MM.1S (cell line): ENCODE results near the gene SNTG2.

ENCODE experiments used
- DNase-seq: peaks from one replicate; pipeline ENCODE4 v3.0.0-alpha.2; 2015
- H2AFZ ChIP-seq: fragments of 300-600 bp; sonication (generic); 2 replicates; pipeline ENCODE4 v1.6.0; 2016; ENCODE audit warnings: antibody characterized with exemption, low read length
- H3F3A ChIP-seq: fragments of 300-600 bp; sonication (generic); 2 replicates; pipeline ENCODE4 v1.6.1; 2016; ENCODE audit warnings: mild to moderate bottlenecking, antibody characterized with exemption, low read length, moderate library complexity, mixed read lengths; ENCODE audit not compliant: insufficient read depth
- H3K27ac ChIP-seq: fragments of 300-600 bp; sonication (generic); 2 replicates; pipeline ENCODE4 v1.5.1; 2016; ENCODE audit warnings: mild to moderate bottlenecking, low read length
- H3K27me3 ChIP-seq: fragments of 300-600 bp; sonication (generic); replicated peaks from 2 replicates; pipeline ENCODE4 v1.6.0; 2016; ENCODE audit warnings: low read length; ENCODE audit not compliant: insufficient read depth
- H3K36me3 ChIP-seq: fragments of 300-600 bp; sonication (generic); replicated peaks from 2 replicates; pipeline ENCODE4 v1.6.1; 2016; ENCODE audit warnings: mild to moderate bottlenecking, low read length, mixed read lengths; ENCODE audit not compliant: insufficient read depth
- H3K4me1 ChIP-seq: fragments of 300-600 bp; sonication (generic); 2 replicates; pipeline ENCODE4 v1.6.1; 2016; ENCODE audit warnings: low read length, mixed read lengths
- H3K4me2 ChIP-seq: fragments of 300-600 bp; sonication (generic); 2 replicates; pipeline ENCODE4 v1.6.0; 2016; ENCODE audit warnings: low read depth, low read length
- H3K4me3 ChIP-seq: fragments of 300-600 bp; sonication (generic); 2 replicates; pipeline ENCODE4 v1.5.1; 2016; ENCODE audit warnings: low read length, mixed read lengths
- H3K79me2 ChIP-seq: fragments of 300-600 bp; sonication (generic); 2 replicates; pipeline ENCODE4 v1.6.1; 2016; ENCODE audit warnings: mixed run types, low read length, mixed read lengths
- H3K9ac ChIP-seq: fragments of 300-600 bp; sonication (generic); 2 replicates; pipeline ENCODE4 v1.6.1; 2016; ENCODE audit warnings: low read length, mixed read lengths
- H3K9me2 ChIP-seq: fragments of 300-600 bp; sonication (generic); replicated peaks from 2 replicates; pipeline ENCODE4 v1.6.1; 2016; ENCODE audit warnings: mild to moderate bottlenecking, low read length, mixed read lengths; ENCODE audit not compliant: insufficient read depth
- H3K9me3 ChIP-seq: fragments of 300-600 bp; sonication (generic); replicated peaks from 2 replicates; pipeline ENCODE4 v1.6.1; 2016; ENCODE audit warnings: mild to moderate bottlenecking, low read length, mixed read lengths; ENCODE audit not compliant: insufficient read depth
- H4K20me1 ChIP-seq: fragments of 300-600 bp; sonication (generic); 2 replicates; pipeline ENCODE4 v1.6.1; 2016; ENCODE audit warnings: mild to moderate bottlenecking, low read length, moderate library complexity, mixed read lengths; ENCODE audit not compliant: insufficient read depth
- CTCF ChIP-seq: fragments of 300-600 bp; sonication (generic); IDR thresholded peaks from 2 replicates; pipeline ENCODE4 v1.5.1; 2016; ENCODE audit warnings: antibody characterized with exemption, low read length, mixed read lengths
- EZH2 ChIP-seq: fragments of 300-600 bp; sonication (generic); optimal IDR thresholded peaks from 2 replicates; pipeline ENCODE3; 2017; ENCODE audit warnings: low read depth, mild to moderate bottlenecking, antibody characterized with exemption, low read length, mixed read lengths
- EZH2phosphoT487 ChIP-seq: fragments of 300-600 bp; sonication (generic); IDR thresholded peaks from 2 replicates; pipeline ENCODE4 v1.6.1; 2018; ENCODE audit warnings: antibody characterized with exemption, low read length

The SNTG2 gene

GRCh38 chr2:1022178-1022577, 71.5 kb downstream of the SNTG2 start:
- TF ChIP-seq CTCF = no peak
- Histone ChIP-seq H3K9me2 (no peaks in the 10 kb centered on the region), H3K27ac (no peak overlapping the region), H3K79me2 (no peaks in the 10 kb centered on the region), H3K9ac (no peak overlapping the region), H3K4me1 (no peaks in the 10 kb centered on the region), H3K27me3 (no peaks in the 10 kb centered on the region), H3K4me2 (no peak overlapping the region), H3K9me3 (no peaks in the 10 kb centered on the region), H3F3A (no peaks in the 10 kb centered on the region), H3K36me3 (no peaks in the 10 kb centered on the region), H2AFZ (no peak overlapping the region), H3K4me3 (no peak overlapping the region), H4K20me1 (no peaks in the 10 kb centered on the region)
- no peak for DNase-seq

GRCh38 chr2:1024981-1025380, 74.3 kb downstream of the SNTG2 start:
- no peaks in the 10 kb centered on the region for H3F3A ChIP-seq
- no peaks in the 10 kb centered on the region for H3K9me2 ChIP-seq
- no peaks in the 10 kb centered on the region for H3K27me3 ChIP-seq
- H4K20me1 ChIP-seq = no peaks in the 10 kb centered on the region
- no peak for TF ChIP-seq EZH2
- TF ChIP-seq CTCF = no peak
- no peak for TF ChIP-seq EZH2phosphoT487
- no peaks in the 10 kb centered on the region for H3K9me3 ChIP-seq
- no peaks in the 10 kb centered on the region for H3K79me2 ChIP-seq
- no peaks in the 10 kb centered on the region for H3K4me1 ChIP-seq
- H3K36me3 ChIP-seq = no peaks in the 10 kb centered on the region
- no peak overlapping the region for H3K4me2 ChIP-seq
- no peak overlapping the region for H2AFZ ChIP-seq
- H3K4me3 ChIP-seq = no peak overlapping the region
- H3K27ac ChIP-seq = no peak overlapping the region
- DNase-seq = no peak
- H3K9ac ChIP-seq = no peak overlapping the region

- DNase-seq = no peak
- no peaks in the 10 kb centered on the region for H3K36me3 ChIP-seq
- no peak overlapping the region for H3K4me2 ChIP-seq
- H3K27ac ChIP-seq = no peak overlapping the region
- H3K9ac ChIP-seq = no peak overlapping the region
- no peaks in the 10 kb centered on the region for H3K79me2 ChIP-seq
- no peaks in the 10 kb centered on the region for H3K9me3 ChIP-seq
- H3K9me2 ChIP-seq = no peaks in the 10 kb centered on the region
- no peaks in the 10 kb centered on the region for H3K4me1 ChIP-seq
- no peak overlapping the region for H2AFZ ChIP-seq
- H3K27me3 ChIP-seq = no peaks in the 10 kb centered on the region
- H3K4me3 ChIP-seq = no peak overlapping the region
- H4K20me1 ChIP-seq = no peaks in the 10 kb centered on the region
- H3F3A ChIP-seq = no peaks in the 10 kb centered on the region
- TF ChIP-seq CTCF (no peak), EZH2phosphoT487 (no peak), EZH2 (no peak)
Observed at GRCh38 chr2:1026141-1026540, 75.5 kb downstream of the SNTG2 start.

GRCh38 chr2:1028831-1029230, 78.2 kb downstream of the SNTG2 start:
- H3K36me3 ChIP-seq = no peaks in the 10 kb centered on the region
- H3K27ac ChIP-seq = no peak overlapping the region
- no peaks in the 10 kb centered on the region for H3K9me3 ChIP-seq
- no peaks in the 10 kb centered on the region for H3K9me2 ChIP-seq
- no peak for DNase-seq
- H4K20me1 ChIP-seq = no peaks in the 10 kb centered on the region
- no peak for TF ChIP-seq EZH2phosphoT487
- no peak for TF ChIP-seq EZH2
- no peaks in the 10 kb centered on the region for H3F3A ChIP-seq
- H3K4me2 ChIP-seq = no peak overlapping the region
- H3K79me2 ChIP-seq = no peaks in the 10 kb centered on the region
- no peaks in the 10 kb centered on the region for H3K4me1 ChIP-seq
- H3K27me3 ChIP-seq = no peaks in the 10 kb centered on the region
- H3K9ac ChIP-seq = no peak overlapping the region
- H3K4me3 ChIP-seq = no peak overlapping the region
- no peak overlapping the region for H2AFZ ChIP-seq
